ENCODE measurements around the gene MACROD2. TPM values are rescaled to one million over a fixed set of nuclear protein-coding genes. Genes with fewer than 3 reads are reported as not detected.

The MACROD2 gene
- total and polyA plus RNA-seq, 2 experiments from 2014 or later: 2.8 to 4.3 TPM

GRCh38 chr20:14451458-14451857 lies 456.1 kb downstream of the MACROD2 start:
- Mint-ChIP-seq H3K4me3 (no peak overlapping the region), H3K4me1 (peaks cover 5% of the 10 kb centered on the region; the same call in 2 of the 3 replicates), H3K27me3 (ENCODE audit: insufficient read depth, low read depth, poor library complexity) (no peaks in the 10 kb centered on the region), H3K36me3 (ENCODE audit: low read depth) (peaks cover 3% of the 10 kb centered on the region; the same call in 2 of the 3 replicates), H3K9me3 (no peaks in the 10 kb centered on the region), H3K27ac (peak overlapping the region; percentile 91)
- Histone ChIP-seq H3K4me1 (ENCODE audit: insufficient read depth) (no peaks in the 10 kb centered on the region; the same call in 1 of the 2 replicates), H3K79me2 (replicated peaks; ENCODE audit: insufficient read depth) (no peaks in the 10 kb centered on the region), H3K27me3 (ENCODE audit: insufficient read depth) (no peaks in the 10 kb centered on the region), H2AFZ (no peak overlapping the region), H3K36me3 (ENCODE audit: insufficient read depth) (no peaks in the 10 kb centered on the region), H3K9me2 (ENCODE audit: insufficient read depth) (0 out of 2 replicates have a peak, but pooled peaks cover 5% of the 10 kb centered on the region), H3F3A (replicated peaks; ENCODE audit: low read depth) (no peaks in the 10 kb centered on the region), H4K20me1 (replicated peaks; ENCODE audit: insufficient read depth) (no peaks in the 10 kb centered on the region), H3K27ac (ENCODE audit: low read depth) (no peak overlapping the region), H3K4me2 (no peak overlapping the region), H3K4me3 (no peak overlapping the region)
- TF ChIP-seq ZNF462 (CRISPR knock-in tag; IDR thresholded peaks at IDR 0.05) (no peak), REST (IDR thresholded peaks at IDR 0.05; ENCODE audit: unreplicated experiment) (no peak), CTCF (conservative IDR thresholded peaks at IDR 0.05; ENCODE audit: low read depth in 2 of 2) (no peak), ETS1 (IDR thresholded peaks at IDR 0.05) (no peak), STAT1 (IDR thresholded peaks at IDR 0.05; ENCODE audit: unreplicated experiment) (no peak)
- ATAC-seq (peak; percentile 59), DNase-seq (ENCODE audit: low spot score) (peak; percentile 13)

All from GM23338 (cell line).